HepG2 (cell line): ENCODE measurements around the gene MTA2. TPM values are rescaled to one million over a fixed set of nuclear protein-coding genes. Genes with fewer than 3 reads are reported as not detected.

Source experiments
- ADNP ChIP-seq: sonication (generic); formaldehyde crosslinking; IDR thresholded peaks from 2 replicates; pipeline ENCODE4 v1.4.0; 2020; ENCODE audit warnings: missing genetic modification reagents
- ARID2 ChIP-seq: sonication (generic); formaldehyde crosslinking; IDR thresholded peaks from 2 replicates; pipeline ENCODE4 v1.8.1; 2022; ENCODE audit warnings: mild to moderate bottlenecking, missing genetic modification reagents, borderline replicate concordance
- CREB1 ChIP-seq, 2 experiments: fragments of 450-650 bp in 1 of 2; IDR thresholded peaks; 2 replicates each; pipeline ENCODE4 v1.6.1; 2016 to 2017; ENCODE audit warnings: control low read depth in 1 of 2, mild to moderate bottlenecking in 1 of 2, missing compliant biosample characterization in 1 of 2, missing genetic modification characterization in 1 of 2
- EED ChIP-seq: sonication (generic); formaldehyde crosslinking; IDR thresholded peaks from 2 replicates; pipeline ENCODE4 v1.5.0; 2020; ENCODE audit warnings: mild to moderate bottlenecking, missing genetic modification reagents
- GABPA ChIP-seq, 2 experiments: IDR thresholded peaks; 2 replicates each; pipeline ENCODE4 v1.6.1; 2011 to 2016; ENCODE audit warnings: low read depth in 2 of 2, low read length in 1 of 2, missing biosample characterization in 1 of 2, missing genetic modification characterization in 1 of 2
- MAF1 ChIP-seq: sonication (generic); formaldehyde crosslinking; IDR thresholded peaks from 2 replicates; pipeline ENCODE4 v1.5.0; 2020; ENCODE audit warnings: missing genetic modification reagents, borderline replicate concordance
- MED13 ChIP-seq: sonication (generic); formaldehyde crosslinking; IDR thresholded peaks from 2 replicates; pipeline ENCODE4 v1.5.0; 2020; ENCODE audit warnings: missing genetic modification reagents
- NCOA2 ChIP-seq: sonication (generic); formaldehyde crosslinking; IDR thresholded peaks from 2 replicates; pipeline ENCODE4 v1.8.0; 2022; ENCODE audit warnings: inconsistent platforms
- NFKBIZ ChIP-seq: IDR thresholded peaks from 2 replicates; pipeline ENCODE4 v1.6.1; 2018; ENCODE audit warnings: missing genetic modification reagents, missing compliant biosample characterization
- NFYC ChIP-seq: IDR thresholded peaks from 2 replicates; pipeline ENCODE4 v1.6.1; 2016; ENCODE audit warnings: missing genetic modification reagents, missing compliant biosample characterization
- NR1H2 ChIP-seq: sonication (generic); formaldehyde crosslinking; IDR thresholded peaks from 2 replicates; pipeline ENCODE4 v1.8.1; 2022; ENCODE audit warnings: low read depth, missing genetic modification reagents, borderline replicate concordance
- SAP130 ChIP-seq: IDR thresholded peaks from 2 replicates; pipeline ENCODE4 v1.6.1; 2016; ENCODE audit warnings: low read depth
- SRF ChIP-seq: IDR thresholded peaks from 2 replicates; pipeline ENCODE4 v1.6.1; 2011; ENCODE audit warnings: mild to moderate bottlenecking, low read depth, low read length, moderate library complexity
- SRSF4 ChIP-seq: fragments of 200-400 bp; formaldehyde crosslinking; IDR thresholded peaks from one replicate; pipeline ENCODE4 v1.6.1; 2018; ENCODE audit warnings: mild to moderate bottlenecking, low read depth, low read length, moderate library complexity; ENCODE audit not compliant: poor library complexity, severe bottlenecking
- TAF15 ChIP-seq: fragments of 200-400 bp; formaldehyde crosslinking; IDR thresholded peaks from one replicate; pipeline ENCODE4 v1.6.1; 2018; ENCODE audit warnings: mild to moderate bottlenecking, low read depth, low read length; ENCODE audit not compliant: poor library complexity, severe bottlenecking
- TCF7 ChIP-seq: sonication (generic); IDR thresholded peaks from 2 replicates; pipeline ENCODE4 v1.6.1; 2016; ENCODE audit warnings: antibody characterized with exemption, low read depth
- ZBTB42 ChIP-seq: sonication (generic); formaldehyde crosslinking; IDR thresholded peaks from 2 replicates; pipeline ENCODE4 v1.5.0; 2020; ENCODE audit warnings: mild to moderate bottlenecking, missing genetic modification reagents
- ZC3H13 ChIP-seq: sonication (generic); formaldehyde crosslinking; IDR thresholded peaks from 2 replicates; pipeline ENCODE4 v1.8.1; 2023; ENCODE audit warnings: mild to moderate bottlenecking, missing genetic modification reagents, moderate library complexity
- ZFAT ChIP-seq: sonication (generic); formaldehyde crosslinking; conservative IDR thresholded peaks from 2 replicates; pipeline ENCODE4 v1.8.1; 2023; ENCODE audit warnings: missing genetic modification reagents, inconsistent platforms
- ZKSCAN1 ChIP-seq: fragments of 150-350 bp; IDR thresholded peaks from 2 replicates; pipeline ENCODE4 v1.6.1; 2014; ENCODE audit warnings: low read length
- ZNF124 ChIP-seq: sonication (generic); formaldehyde crosslinking; IDR thresholded peaks from 2 replicates; pipeline ENCODE4 v1.4.0; 2020; ENCODE audit warnings: missing genetic modification reagents
- ZNF232 ChIP-seq: sonication (generic); formaldehyde crosslinking; IDR thresholded peaks from 2 replicates; pipeline ENCODE4 v1.4.0; 2020; ENCODE audit warnings: missing genetic modification reagents, borderline replicate concordance
- ZNF543 ChIP-seq: sonication (generic); formaldehyde crosslinking; IDR thresholded peaks from 2 replicates; pipeline ENCODE4 v1.4.0; 2020; ENCODE audit warnings: mild to moderate bottlenecking, missing genetic modification reagents
- polyA plus RNA-seq, 8 experiments: library from polyadenylated mRNA; depleted of rRNA in 3 of 8; stranded (reverse) in 7 of 8; unstranded in 1 of 8; fragments of >200 nt; fragmentation: Illumina TruSeq in 4 of 8; extraction: Trizol in 4 of 8; gene quantifications; 2 replicates each; pipeline versions ENCODE4 v1.2.1 to v1.2.3, GENCODE V29; 2011 to 2016; ENCODE audit warnings: low read depth in 4 of 8, missing spikeins in 1 of 8, mixed read lengths in 1 of 8; ENCODE audit not compliant: insufficient read depth in 1 of 8
- total RNA-seq, 5 experiments: library from RNA; depleted of rRNA; stranded (reverse); fragments of >200 nt; fragmentation: Illumina TruSeq; extraction: Trizol; gene quantifications; 2 replicates each; pipeline ENCODE4 v1.2.3, GENCODE V29; 2016; ENCODE audit warnings: low read depth in 1 of 5
- TF ChIP-seq, protein P1 (sequence below): sonication (generic); formaldehyde crosslinking; IDR thresholded peaks from 2 replicates; pipeline ENCODE4 v1.8.1; 2022; ENCODE audit warnings: low read depth, mild to moderate bottlenecking, missing genetic modification reagents
- TF ChIP-seq, protein P2 (sequence below): IDR thresholded peaks from 2 replicates; pipeline ENCODE4 v1.6.1; 2016; ENCODE audit warnings: missing compliant biosample characterization, missing genetic modification reagents, borderline replicate concordance
- TF ChIP-seq, protein P3 (sequence below): sonication (generic); formaldehyde crosslinking; IDR thresholded peaks from 2 replicates; pipeline ENCODE4 v1.8.1; 2023; ENCODE audit warnings: missing genetic modification reagents, mild to moderate bottlenecking, borderline replicate concordance

The MTA2 gene
- total and polyA plus RNA-seq, 2 of the 13 experiments (the other 11 are each of a cell fraction or from before 2014, with no cell fraction given), result 14.0 to 70.0 TPM

DNA sequence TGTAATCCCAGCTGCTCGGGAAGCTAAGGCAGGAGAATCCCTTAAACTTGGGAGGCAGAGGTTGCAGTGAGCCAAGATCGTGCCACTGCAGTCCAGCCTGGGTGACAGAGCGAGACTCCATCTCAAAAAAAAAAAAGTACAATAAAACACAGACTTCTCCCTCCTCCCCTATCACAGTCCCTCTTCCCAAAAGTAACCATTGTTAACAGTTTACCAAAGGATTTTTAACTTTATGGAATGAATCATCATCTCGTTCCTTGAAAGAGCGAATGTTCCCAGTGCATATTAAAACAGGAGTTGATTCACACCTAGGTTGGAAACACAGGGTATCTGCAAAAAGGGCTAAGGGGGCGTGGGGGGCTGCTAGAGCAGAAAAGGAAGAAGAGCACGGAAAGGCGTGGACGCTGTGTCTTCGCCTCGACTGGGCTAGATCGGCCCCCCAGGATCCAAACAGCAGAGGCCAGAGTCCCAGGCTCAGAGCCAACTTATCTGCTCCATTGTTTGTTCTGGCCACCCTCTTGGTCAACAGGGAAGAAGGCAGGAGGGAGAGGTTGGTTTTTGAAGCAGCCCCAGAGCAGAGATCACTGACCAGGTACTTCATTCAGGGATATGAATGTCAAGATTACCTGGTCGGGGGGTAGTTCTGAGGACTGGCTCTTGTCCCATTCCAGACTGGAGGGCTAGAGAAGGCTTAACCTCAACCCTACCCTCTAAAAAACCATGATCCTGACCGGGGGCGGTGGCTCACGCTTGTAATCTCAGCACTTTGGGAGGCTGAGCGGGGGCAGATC is 52.9 kb downstream of the MTA2 start (continued):
- TF ChIP-seq NCOA2 (CRISPR knock-in tag) (peak; percentile 67), MAF1 (CRISPR knock-in tag) (no peak), SRF (no peak), ZNF232 (CRISPR knock-in tag) (no peak), GABPA (IDR thresholded peaks at IDR 0.05; ENCODE audit: low read depth, low read length) (no peak), GABPA (CRISPR knock-in tag; IDR thresholded peaks at IDR 0.05; ENCODE audit: low read depth) (no peak), NFKBIZ (CRISPR knock-in tag) (0 out of 2 replicates have a peak, but pooled peaks have one; percentile 65), ADNP (0 out of 2 replicates have a peak, but pooled peaks have one; percentile 32), ZFAT (no peak), SAP130 (peak; percentile 82), SRSF4 (no peak), ZKSCAN1 (no peak), MED13 (CRISPR knock-in tag) (no peak), NR1H2 (CRISPR knock-in tag) (no peak), TAF15 (no peak), CREB1 (IDR thresholded peaks at IDR 0.05) (no peak), CREB1 (CRISPR knock-in tag; IDR thresholded peaks at IDR 0.05) (no peak), NFYC (no peak), TCF7 (no peak), ZC3H13 (CRISPR knock-in tag) (no peak; the same call in 1 of the 2 replicates), ZBTB42 (CRISPR knock-in tag) (no peak), ARID2 (CRISPR knock-in tag) (no peak), ZNF543 (CRISPR knock-in tag) (no peak), ZNF124 (CRISPR knock-in tag) (0 out of 2 replicates have a peak, but pooled peaks have one; percentile 52), EED (CRISPR knock-in tag) (no peak)
- TF ChIP-seq, protein P1, sequence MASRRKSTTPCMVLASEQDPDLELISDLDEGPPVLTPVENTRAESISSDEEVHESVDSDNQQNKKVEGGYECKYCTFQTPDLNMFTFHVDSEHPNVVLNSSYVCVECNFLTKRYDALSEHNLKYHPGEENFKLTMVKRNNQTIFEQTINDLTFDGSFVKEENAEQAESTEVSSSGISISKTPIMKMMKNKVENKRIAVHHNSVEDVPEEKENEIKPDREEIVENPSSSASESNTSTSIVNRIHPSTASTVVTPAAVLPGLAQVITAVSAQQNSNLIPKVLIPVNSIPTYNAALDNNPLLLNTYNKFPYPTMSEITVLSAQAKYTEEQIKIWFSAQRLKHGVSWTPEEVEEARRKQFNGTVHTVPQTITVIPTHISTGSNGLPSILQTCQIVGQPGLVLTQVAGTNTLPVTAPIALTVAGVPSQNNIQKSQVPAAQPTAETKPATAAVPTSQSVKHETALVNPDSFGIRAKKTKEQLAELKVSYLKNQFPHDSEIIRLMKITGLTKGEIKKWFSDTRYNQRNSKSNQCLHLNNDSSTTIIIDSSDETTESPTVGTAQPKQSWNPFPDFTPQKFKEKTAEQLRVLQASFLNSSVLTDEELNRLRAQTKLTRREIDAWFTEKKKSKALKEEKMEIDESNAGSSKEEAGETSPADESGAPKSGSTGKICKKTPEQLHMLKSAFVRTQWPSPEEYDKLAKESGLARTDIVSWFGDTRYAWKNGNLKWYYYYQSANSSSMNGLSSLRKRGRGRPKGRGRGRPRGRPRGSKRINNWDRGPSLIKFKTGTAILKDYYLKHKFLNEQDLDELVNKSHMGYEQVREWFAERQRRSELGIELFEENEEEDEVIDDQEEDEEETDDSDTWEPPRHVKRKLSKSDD (CRISPR knock-in tag), result peak; percentile 8; the same call in 1 of the 2 replicates
- TF ChIP-seq, protein P2, sequence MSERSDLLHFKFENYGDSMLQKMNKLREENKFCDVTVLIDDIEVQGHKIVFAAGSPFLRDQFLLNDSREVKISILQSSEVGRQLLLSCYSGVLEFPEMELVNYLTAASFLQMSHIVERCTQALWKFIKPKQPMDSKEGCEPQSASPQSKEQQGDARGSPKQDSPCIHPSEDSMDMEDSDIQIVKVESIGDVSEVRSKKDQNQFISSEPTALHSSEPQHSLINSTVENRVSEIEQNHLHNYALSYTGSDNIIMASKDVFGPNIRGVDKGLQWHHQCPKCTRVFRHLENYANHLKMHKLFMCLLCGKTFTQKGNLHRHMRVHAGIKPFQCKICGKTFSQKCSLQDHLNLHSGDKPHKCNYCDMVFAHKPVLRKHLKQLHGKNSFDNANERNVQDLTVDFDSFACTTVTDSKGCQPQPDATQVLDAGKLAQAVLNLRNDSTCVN (CRISPR knock-in tag), result no peak
- TF ChIP-seq, protein P3, sequence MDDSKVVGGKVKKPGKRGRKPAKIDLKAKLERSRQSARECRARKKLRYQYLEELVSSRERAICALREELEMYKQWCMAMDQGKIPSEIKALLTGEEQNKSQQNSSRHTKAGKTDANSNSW (CRISPR knock-in tag), result no peak
